ENCODE results near the gene ATP6V1G2. TPM values are rescaled to one million over a fixed set of nuclear protein-coding genes. Genes with fewer than 3 reads are reported as not detected.

ATP6V1G2 gene
- total and polyA plus RNA-seq, 2 experiments from 2014 or later: 2.4 to 2.7 TPM

GRCh38 chr6:31579546-31580437, 33.4 kb upstream of the ATP6V1G2 start:
- ATAC-seq (no peak), DNase-seq (ENCODE audit: low spot score) (no peak)
- Mint-ChIP-seq H3K27me3 (ENCODE audit: insufficient read depth, low read depth, poor library complexity) (peaks cover 41% of the 10 kb centered on the region), H3K9me3 (peaks cover 3% of the 10 kb centered on the region; the same call in 2 of the 3 replicates), H3K4me3 (peak overlapping the region; percentile 95), H3K36me3 (ENCODE audit: low read depth) (no peaks in the 10 kb centered on the region), H3K27ac (no peak overlapping the region), H3K4me1 (peaks cover 21% of the 10 kb centered on the region)
- Histone ChIP-seq H4K20me1 (replicated peaks; ENCODE audit: insufficient read depth) (no peaks in the 10 kb centered on the region), H2AFZ (peak overlapping the region; percentile 99), H3K4me1 (ENCODE audit: insufficient read depth) (peaks cover 4% of the 10 kb centered on the region; the same call in 1 of the 2 replicates), H3K9me2 (ENCODE audit: insufficient read depth) (no peaks in the 10 kb centered on the region), H3F3A (replicated peaks; ENCODE audit: low read depth) (no peaks in the 10 kb centered on the region), H3K79me2 (replicated peaks; ENCODE audit: insufficient read depth) (no peaks in the 10 kb centered on the region), H3K27me3 (ENCODE audit: insufficient read depth) (peaks cover 20% of the 10 kb centered on the region), H3K36me3 (ENCODE audit: insufficient read depth) (no peaks in the 10 kb centered on the region), H3K27ac (ENCODE audit: low read depth) (no peak overlapping the region), H3K4me3 (peak overlapping the region; percentile 95), H3K4me2 (peak overlapping the region; percentile 96)
- TF ChIP-seq ZNF114 (CRISPR knock-in tag; IDR thresholded peaks at IDR 0.05) (no peak), ZNF331 (CRISPR knock-in tag; IDR thresholded peaks at IDR 0.05; ENCODE audit: low read depth) (no peak), NANOG (IDR thresholded peaks at IDR 0.05; ENCODE audit: borderline replicate concordance) (no peak), ETS1 (IDR thresholded peaks at IDR 0.05) (no peak), CREB1 (CRISPR knock-in tag; IDR thresholded peaks at IDR 0.05; ENCODE audit: low read depth) (no peak), CTCF (conservative IDR thresholded peaks at IDR 0.05; ENCODE audit: low read depth in 2 of 2) (no peak), POLR2AphosphoS5 (IDR thresholded peaks at IDR 0.05; ENCODE audit: low read depth) (no peak), JUNB (IDR thresholded peaks at IDR 0.05; ENCODE audit: unreplicated experiment) (no peak), REST (IDR thresholded peaks at IDR 0.05; ENCODE audit: unreplicated experiment) (no peak), STAT1 (IDR thresholded peaks at IDR 0.05; ENCODE audit: unreplicated experiment) (no peak), ZNF462 (CRISPR knock-in tag; IDR thresholded peaks at IDR 0.05) (no peak), EZH2phosphoT487 (IDR thresholded peaks at IDR 0.05; ENCODE audit: unreplicated experiment) (no peak)

Measured in GM23338 (cell line).